GM12878 (cell line): Measurements from ENCODE around the gene CLK2. TPM values are rescaled to one million over a fixed set of nuclear protein-coding genes. Genes with fewer than 3 reads are reported as not detected.

Experiments
- ATAC-seq: fragments of 200-7000 bp; cut with Tn5 transposase; 3 replicates; pipeline ENCODE4 v1.9.1; 2020; ENCODE audit warnings: mild to moderate bottlenecking, moderate library complexity
- BruUV-seq: library from RNA; stranded (reverse); fragments of 400-500 nt; replicated peaks from 2 replicates; lab custom pipeline; 2021; lab: Mats Ljungman, UMichigan
- CTCF ChIA-PET: fragments of 300-600 bp; sonication (Branson Sonifier 250); formaldehyde crosslinking; extraction: SDS; loops from one replicate; lab custom pipeline; 2021; ENCODE audit warnings: inconsistent platforms; lab: Yijun Ruan, JAX
- POLR2A ChIA-PET: fragments of 350-600 bp; formaldehyde crosslinking; extraction: SDS; loops from one replicate; lab custom pipeline; 2021; ENCODE audit warnings: inconsistent platforms; lab: Charles Lee
- RAD21 ChIA-PET: fragments of 300-600 bp; sonication (Branson Sonifier 250); formaldehyde crosslinking; loops from one replicate; lab custom pipeline; 2023; ENCODE audit warnings: antibody characterized with exemption; ENCODE audit not compliant: unreplicated experiment; lab: Charles Lee
- SMC1A ChIA-PET: fragments of 300-600 bp; sonication (Branson Sonifier 250); formaldehyde crosslinking; loops from one replicate; lab custom pipeline; 2023; ENCODE audit not compliant: unreplicated experiment, uncharacterized antibody; lab: Charles Lee
- DNase-seq: peaks from one replicate; pipeline ENCODE4 v3.0.0-alpha.2; 2011; ENCODE audit warnings: low read depth, low spot score
- FAIRE-seq: peaks from 3 replicates; lab custom pipeline; 2011; peaks lifted over from hg19 to GRCh38; lab: Jason Lieb, UNC
- H2AFZ ChIP-seq: 2 replicates; pipeline ENCODE4 v1.6.0; 2011; ENCODE audit warnings: low read depth, low read length, control low read depth; ENCODE audit not compliant: control insufficient read depth
- H3K27ac ChIP-seq: 2 replicates; pipeline ENCODE4 v1.5.1; 2011; ENCODE audit warnings: control low read depth; ENCODE audit not compliant: control insufficient read depth, insufficient read depth
- H3K27me3 ChIP-seq, 2 experiments: replicated peaks in 1 of 2; 2 replicates each; pipeline versions ENCODE4 v1.6.0 to v1.6.1; 2011; ENCODE audit warnings: low read length in 1 of 2; ENCODE audit not compliant: control insufficient read depth in 2 of 2, insufficient read depth in 2 of 2
- H3K36me3 ChIP-seq, 2 experiments: 2 replicates each; pipeline ENCODE4 v1.5.1; 2011; ENCODE audit warnings: low read length in 1 of 2; ENCODE audit not compliant: control insufficient read depth in 2 of 2, insufficient read depth in 2 of 2
- H3K4me1 ChIP-seq: 2 replicates; pipeline ENCODE4 v1.6.1; 2011; ENCODE audit warnings: mild to moderate bottlenecking, low read length, moderate library complexity, mixed read lengths; ENCODE audit not compliant: control insufficient read depth, insufficient read depth
- H3K4me2 ChIP-seq: 2 replicates; pipeline ENCODE4 v1.6.0; 2011; ENCODE audit warnings: control low read depth; ENCODE audit not compliant: control insufficient read depth, insufficient read depth
- H3K4me3 ChIP-seq: fragments of 200-600 bp; sonication (generic); 2 replicates; pipeline ENCODE4 v1.5.1; 2016
- H3K79me2 ChIP-seq: 2 replicates; pipeline ENCODE4 v1.6.0; 2011; ENCODE audit warnings: low read length; ENCODE audit not compliant: control insufficient read depth, insufficient read depth
- H3K9ac ChIP-seq: 2 replicates; pipeline ENCODE4 v1.8.0; 2011; ENCODE audit warnings: low read length, control low read depth, mixed read lengths; ENCODE audit not compliant: control insufficient read depth, insufficient read depth
- H3K9me3 ChIP-seq: replicated peaks from 3 replicates; pipeline ENCODE4 v1.5.1; 2011; ENCODE audit warnings: mild to moderate bottlenecking, low read length; ENCODE audit not compliant: control insufficient read depth, insufficient read depth
- H4K20me1 ChIP-seq: 2 replicates; pipeline ENCODE4 v1.6.0; 2011; ENCODE audit not compliant: control insufficient read depth, insufficient read depth
- CTCF ChIP-seq, 3 experiments: IDR thresholded peaks in 2 of 3; conservative IDR thresholded peaks in 1 of 3; 2 replicates each; pipeline ENCODE4 v1.5.1; 2011; ENCODE audit warnings: low read depth in 3 of 3, low read length in 3 of 3, mild to moderate bottlenecking in 3 of 3, control low read depth in 2 of 3, moderate library complexity in 2 of 3, inconsistent platforms in 1 of 3, mixed read lengths in 1 of 3; ENCODE audit not compliant: control insufficient read depth in 2 of 3, insufficient read depth in 1 of 3; ENCODE audit errors: extremely low read depth in 1 of 3
- IKZF1 ChIP-seq: fragments of 450-650 bp; conservative IDR thresholded peaks from 2 replicates; pipeline ENCODE4 v1.6.1; 2017; ENCODE audit warnings: antibody characterized with exemption, mild to moderate bottlenecking
- RAD21 ChIP-seq: IDR thresholded peaks from 2 replicates; pipeline ENCODE4 v1.6.1; 2011; ENCODE audit warnings: mild to moderate bottlenecking, low read depth, low read length, moderate library complexity; ENCODE audit not compliant: insufficient read depth
- SIN3A ChIP-seq: IDR thresholded peaks from 2 replicates; pipeline ENCODE4 v1.6.1; 2012; ENCODE audit warnings: low read depth, low read length, improper control_type of control experiment
- WGBS: methylation state at CpG from one replicate; pipeline ENCODE4 v1.1.6; 2016; ENCODE audit warnings: low lambda C conversion rate; ENCODE audit not compliant: insufficient replicate concordance, insufficient coverage; ENCODE audit errors: missing lambda C conversion rate; 5-methylcytosine and 5-hydroxymethylcytosine counted together
- in situ Hi-C: fragments of 300-500 bp; cut with MboI; formaldehyde crosslinking; loops from 9 replicates; pipeline ENCODE4 v1.14.3; 2018; ENCODE audit warnings: mixed read lengths
- intact Hi-C: fragments of 100-400 bp; cut with micrococcal nuclease; formaldehyde crosslinking; loops from one replicate; pipeline ENCODE4 v1.14.2; 2022; ENCODE audit not compliant: unreplicated experiment
- polyA plus RNA-seq, 11 experiments: library from polyadenylated mRNA; depleted of rRNA in 4 of 11; unstranded in 6 of 11; stranded (reverse) in 5 of 11; fragments of >200 nt; fragmentation: Nextera tagmentation in 4 of 11; fragmentation: Illumina TruSeq in 1 of 11; extraction: Ambion mirVana in 4 of 11; extraction: Trizol in 1 of 11; gene quantifications; 1 replicate in 1 of 11; 2 replicates in 10 of 11; pipeline versions ENCODE4 v1.2.1 to v1.2.3, GENCODE V29; 2011 to 2016; ENCODE audit warnings: inconsistent platforms in 2 of 11, missing spikeins in 2 of 11, low read depth in 1 of 11
- total RNA-seq, 4 experiments: library from RNA; depleted of rRNA in 3 of 4; stranded (reverse); fragments of >200 nt in 3 of 4; fragmentation: Illumina TruSeq in 1 of 4; extraction: Trizol in 1 of 4; gene quantifications; 2 replicates each; pipeline versions ENCODE4 v1.2.1 to v1.2.3, GENCODE V29; 2013 to 2021
- TF ChIP-seq, protein P1 (sequence below): IDR thresholded peaks from 2 replicates; pipeline ENCODE4 v1.6.1; 2011; ENCODE audit warnings: low read depth, mild to moderate bottlenecking, low read length, moderate library complexity, borderline replicate concordance; ENCODE audit errors: extremely low read depth
- TF ChIP-seq, protein P2 (sequence below): IDR thresholded peaks from 2 replicates; pipeline ENCODE4 v1.6.1; 2011; ENCODE audit warnings: mild to moderate bottlenecking, low read depth, low read length, moderate library complexity; ENCODE audit not compliant: insufficient replicate concordance

Gene CLK2
- total and polyA plus RNA-seq, 10 of the 15 experiments (the other 5 are each of a cell fraction or from before 2014, with no cell fraction given): 11.1 to 83.7 (median 36.7) TPM

GRCh38 chr1:155322571-155322952, 49.3 kb upstream of the CLK2 start (continued):
- no peak for TF ChIP-seq RAD21
- TF ChIP-seq, protein P1, sequence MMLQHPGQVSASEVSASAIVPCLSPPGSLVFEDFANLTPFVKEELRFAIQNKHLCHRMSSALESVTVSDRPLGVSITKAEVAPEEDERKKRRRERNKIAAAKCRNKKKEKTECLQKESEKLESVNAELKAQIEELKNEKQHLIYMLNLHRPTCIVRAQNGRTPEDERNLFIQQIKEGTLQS: no peak
- TF ChIP-seq SIN3A: no peak
- TF ChIP-seq IKZF1: no peak

- no peak overlapping the region for H3K9ac ChIP-seq
Measured at GRCh38 chr1:155321639-155322503, 48.6 kb upstream of the CLK2 start.

More at GRCh38 chr1:155321639-155322503, 48.6 kb upstream of the CLK2 start:
- ChIA-PET SMC1A (interaction anchor here (0.8 to 6.8 kb wide), 11 partner anchors 10 to 183 kb away, joined by 3 to 57 read pairs (median 6); partner anchors contain the start of genes CLK2, FDPS, HCN3 and PKLR), POLR2A (interaction anchor here (0.7 to 4.3 kb wide), 9 partner anchors 13 to 114 kb away, joined by 3 to 28 read pairs (median 3); partner anchors contain the start of genes CLK2, FDPS, MTX1 and THBS3), RAD21 (interaction anchor here (1.5 to 5.4 kb wide), 5 partner anchors 17 to 71 kb away, joined by 3 to 81 read pairs (median 8); partner anchors contain the start of gene CLK2), CTCF (interaction anchor here (0.7 to 9.6 kb wide), 16 partner anchors 10 to 277 kb away, joined by 3 to 225 read pairs (median 8); partner anchors contain the start of genes CLK2, ENTREP3, FDPS and KRTCAP2)
- H3K4me2 ChIP-seq: peak overlapping the region; percentile 90
- intact Hi-C loops (loop anchor here (2.0 to 5.0 kb wide), 2 partner anchors 115 to 270 kb away; partner anchors contain the start of gene THBS3), in situ Hi-C loops (no loop called here)
- DNase-seq: no peak
- WGBS: 89% methylated on average over 25 of the region's 27 CpGs
- FAIRE-seq: no peak
- H3K4me3 ChIP-seq: peak overlapping the region; percentile 88
- ATAC-seq: no peak
- no peaks in the 10 kb centered on the region for H3K9me3 ChIP-seq
- no peaks in the 10 kb centered on the region for H4K20me1 ChIP-seq
- peaks cover 7 to 18% of the 10 kb centered on the region in 2 experiments for H3K36me3 ChIP-seq
- H3K27ac ChIP-seq: no peak overlapping the region
- BruUV-seq: no TSS peak
- no peaks in the 10 kb centered on the region for H3K27me3 ChIP-seq
- TF ChIP-seq CTCF (IDR thresholded peaks at IDR 0.05 in 2 of 3, conservative IDR thresholded peaks at IDR 0.05 in 1 of 3; ENCODE audit: control insufficient read depth in 2 of 3, extremely low read depth in 1 of 3, insufficient read depth in 1 of 3, low read depth in 3 of 3, low read length in 3 of 3): 0 out of 6 replicates have a peak, but pooled peaks of 1 of the 3 experiments have one; percentile 2
- TF ChIP-seq, protein P2, sequence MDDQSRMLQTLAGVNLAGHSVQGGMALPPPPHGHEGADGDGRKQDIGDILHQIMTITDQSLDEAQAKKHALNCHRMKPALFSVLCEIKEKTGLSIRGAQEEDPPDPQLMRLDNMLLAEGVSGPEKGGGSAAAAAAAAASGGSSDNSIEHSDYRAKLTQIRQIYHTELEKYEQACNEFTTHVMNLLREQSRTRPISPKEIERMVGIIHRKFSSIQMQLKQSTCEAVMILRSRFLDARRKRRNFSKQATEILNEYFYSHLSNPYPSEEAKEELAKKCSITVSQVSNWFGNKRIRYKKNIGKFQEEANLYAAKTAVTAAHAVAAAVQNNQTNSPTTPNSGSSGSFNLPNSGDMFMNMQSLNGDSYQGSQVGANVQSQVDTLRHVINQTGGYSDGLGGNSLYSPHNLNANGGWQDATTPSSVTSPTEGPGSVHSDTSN: no peak
- no peaks in the 10 kb centered on the region; the same call in none of the 2 replicates for H3K79me2 ChIP-seq
- no peak overlapping the region for H2AFZ ChIP-seq
- peaks cover 7% of the 10 kb centered on the region for H3K4me1 ChIP-seq
